H9 (cell line): ENCODE results near the gene U2AF1L4. TPM values are rescaled to one million over a fixed set of nuclear protein-coding genes. Genes with fewer than 3 reads are reported as not detected.

Experiments
- DNase-seq: peaks from one replicate; pipeline ENCODE4 v3.0.0-alpha.2; 2017
- H2AFZ ChIP-seq: one replicate; pipeline ENCODE4 v1.6.1; 2013; ENCODE audit warnings: mild to moderate bottlenecking, low read length, control low read depth, moderate library complexity
- H2AK5ac ChIP-seq: 2 replicates; pipeline ENCODE4 v1.6.1; 2013; ENCODE audit warnings: low read length, control low read depth, mixed read lengths; ENCODE audit not compliant: insufficient read length
- H2BK120ac ChIP-seq: one replicate; pipeline ENCODE4 v1.6.1; 2013; ENCODE audit warnings: low read depth, mild to moderate bottlenecking, low read length, control low read depth, inconsistent platforms; ENCODE audit not compliant: poor library complexity, severe bottlenecking
- H2BK12ac ChIP-seq: 2 replicates; pipeline ENCODE4 v1.6.1; 2013; ENCODE audit warnings: low read length, control low read depth, mixed read lengths, low read depth; ENCODE audit not compliant: insufficient read length
- H2BK15ac ChIP-seq: 2 replicates; pipeline ENCODE4 v1.6.1; 2013; ENCODE audit warnings: low read depth, low read length, control low read depth
- H2BK20ac ChIP-seq: one replicate; pipeline ENCODE4 v1.6.1; 2013; ENCODE audit warnings: low read depth, mild to moderate bottlenecking, low read length, control low read depth, inconsistent platforms; ENCODE audit not compliant: poor library complexity, severe bottlenecking
- H2BK5ac ChIP-seq: 2 replicates; pipeline ENCODE4 v1.6.1; 2013; ENCODE audit warnings: low read length, control low read depth, mixed read lengths; ENCODE audit not compliant: insufficient read length
- H3K14ac ChIP-seq: 2 replicates; pipeline ENCODE4 v1.6.1; 2013; ENCODE audit warnings: low read length, control low read depth; ENCODE audit not compliant: insufficient read depth
- H3K18ac ChIP-seq: 2 replicates; pipeline ENCODE4 v1.6.1; 2013; ENCODE audit warnings: low read depth, mild to moderate bottlenecking, mixed read lengths, low read length, control low read depth; ENCODE audit not compliant: insufficient read length
- H3K23ac ChIP-seq: 2 replicates; pipeline ENCODE4 v1.6.1; 2013; ENCODE audit warnings: low read length, control low read depth, mixed read lengths, low read depth; ENCODE audit not compliant: insufficient read length
- H3K23me2 ChIP-seq: 2 replicates; pipeline ENCODE4 v1.6.1; 2013; ENCODE audit warnings: low read depth, mild to moderate bottlenecking, mixed read lengths, low read length, control low read depth; ENCODE audit not compliant: insufficient read length, poor library complexity, severe bottlenecking
- H3K27ac ChIP-seq: 2 replicates; pipeline ENCODE4 v1.5.1; 2013; ENCODE audit warnings: low read length, control low read depth, mixed read lengths, low read depth; ENCODE audit not compliant: insufficient read length
- H3K27me3 ChIP-seq: 2 replicates; pipeline ENCODE4 v1.6.1; 2013; ENCODE audit warnings: low read length, control low read depth, inconsistent platforms; ENCODE audit not compliant: insufficient read depth
- H3K4ac ChIP-seq: 2 replicates; pipeline ENCODE4 v1.6.1; 2013; ENCODE audit warnings: low read depth, mild to moderate bottlenecking, control low read depth, inconsistent platforms, low read length, moderate library complexity
- H3K4me1 ChIP-seq: 2 replicates; pipeline ENCODE4 v1.6.1; 2013; ENCODE audit warnings: low read length, control low read depth, inconsistent platforms; ENCODE audit not compliant: insufficient read depth
- H3K4me2 ChIP-seq: 2 replicates; pipeline ENCODE4 v1.6.1; 2013; ENCODE audit warnings: low read length, control low read depth, mixed read lengths; ENCODE audit not compliant: insufficient read length, insufficient read depth
- H3K56ac ChIP-seq: 2 replicates; pipeline ENCODE4 v1.6.1; 2013; ENCODE audit warnings: low read depth, mild to moderate bottlenecking, mixed read lengths, low read length, control low read depth; ENCODE audit not compliant: insufficient read length
- H3K79me1 ChIP-seq: 2 replicates; pipeline ENCODE4 v1.6.1; 2013; ENCODE audit warnings: low read depth, mild to moderate bottlenecking, moderate library complexity, low read length, control low read depth, inconsistent platforms; ENCODE audit not compliant: insufficient read depth, poor library complexity, severe bottlenecking
- H3K79me2 ChIP-seq: 2 replicates; pipeline ENCODE4 v1.6.1; 2013; ENCODE audit warnings: low read length, control low read depth, inconsistent platforms; ENCODE audit not compliant: insufficient read depth
- H3K9ac ChIP-seq: 2 replicates; pipeline ENCODE4 v1.6.1; 2013; ENCODE audit warnings: low read length, control low read depth, mixed read lengths; ENCODE audit not compliant: insufficient read length; ENCODE audit errors: extremely low read depth
- H3K9me3 ChIP-seq: one replicate; pipeline ENCODE4 v1.6.1; 2013; ENCODE audit warnings: low read depth, low read length, inconsistent platforms; ENCODE audit not compliant: control insufficient read depth
- H3T11ph ChIP-seq: one replicate; pipeline ENCODE4 v1.6.1; 2013; ENCODE audit warnings: mild to moderate bottlenecking, low read length, control low read depth, inconsistent platforms
- H4K20me1 ChIP-seq: one replicate; pipeline ENCODE4 v1.6.1; 2013; ENCODE audit not compliant: control insufficient read depth, insufficient read length, insufficient read depth
- H4K5ac ChIP-seq: 2 replicates; pipeline ENCODE4 v1.6.1; 2013; ENCODE audit warnings: low read depth, mild to moderate bottlenecking, mixed read lengths, low read length, control low read depth; ENCODE audit not compliant: insufficient read length
- H4K8ac ChIP-seq: replicated peaks from 2 replicates; pipeline ENCODE4 v1.6.1; 2013; ENCODE audit warnings: low read length, control low read depth, mixed read lengths, low read depth; ENCODE audit not compliant: insufficient read length
- H4K91ac ChIP-seq: 2 replicates; pipeline ENCODE4 v1.6.1; 2013; ENCODE audit warnings: low read depth, mild to moderate bottlenecking, moderate library complexity, mixed read lengths, low read length, control low read depth; ENCODE audit not compliant: insufficient read length
- H3K27ac Mint-ChIP-seq, 3 experiments: 2 replicates in 2 of 3; 3 replicates in 1 of 3; pipeline ENCODE4 v1.8.0; 2020 to 2021; ENCODE audit warnings: mixed read lengths in 3 of 3, mild to moderate bottlenecking in 1 of 3, moderate library complexity in 1 of 3
- H3K27me3 Mint-ChIP-seq: 2 replicates; pipeline ENCODE4 v1.8.0; 2021; ENCODE audit warnings: low read depth, mild to moderate bottlenecking, moderate library complexity, mixed read lengths
- H3K36me3 Mint-ChIP-seq, 3 experiments: 2 replicates in 2 of 3; 3 replicates in 1 of 3; pipeline ENCODE4 v1.8.0; 2020 to 2021; ENCODE audit warnings: low read depth in 3 of 3, mixed read lengths in 3 of 3; ENCODE audit not compliant: insufficient read depth in 1 of 3
- H3K4me1 Mint-ChIP-seq, 2 experiments: 2 replicates each; pipeline ENCODE4 v1.8.0; 2020; ENCODE audit warnings: mixed read lengths in 2 of 2
- H3K4me3 Mint-ChIP-seq, 2 experiments: 2 replicates in 1 of 2; 3 replicates in 1 of 2; pipeline ENCODE4 v1.8.0; 2020 to 2021; ENCODE audit warnings: mild to moderate bottlenecking in 2 of 2, mixed read lengths in 2 of 2, moderate library complexity in 1 of 2
- H3K9me3 Mint-ChIP-seq, 2 experiments: 2 replicates in 1 of 2; 3 replicates in 1 of 2; pipeline ENCODE4 v1.8.0; 2020; ENCODE audit warnings: mild to moderate bottlenecking in 2 of 2, mixed read lengths in 2 of 2, moderate library complexity in 1 of 2
- CTCF ChIP-seq: fragments of 200-600 bp; sonication (generic); conservative IDR thresholded peaks from 3 replicates; pipeline ENCODE4 v1.8.0; 2021; ENCODE audit warnings: antibody characterized with exemption, mild to moderate bottlenecking
- WGBS: extraction: QIAGEN DNeasy Blood & Tissue Kit; methylation state at CpG from one replicate; pipeline ENCODE4 v1.1.7; 2013; ENCODE audit warnings: missing lambda C conversion rate, low lambda C conversion rate, mixed read lengths; ENCODE audit not compliant: insufficient read length; ENCODE audit errors: extremely low coverage; 5-methylcytosine and 5-hydroxymethylcytosine counted together
- total RNA-seq: library from RNA; stranded (reverse); gene quantifications from 2 replicates; pipeline ENCODE4 v1.2.1, GENCODE V29; 2021

U2AF1L4 gene
- total RNA-seq, 1 experiment from 2014 or later = 16.8 TPM

DNA sequence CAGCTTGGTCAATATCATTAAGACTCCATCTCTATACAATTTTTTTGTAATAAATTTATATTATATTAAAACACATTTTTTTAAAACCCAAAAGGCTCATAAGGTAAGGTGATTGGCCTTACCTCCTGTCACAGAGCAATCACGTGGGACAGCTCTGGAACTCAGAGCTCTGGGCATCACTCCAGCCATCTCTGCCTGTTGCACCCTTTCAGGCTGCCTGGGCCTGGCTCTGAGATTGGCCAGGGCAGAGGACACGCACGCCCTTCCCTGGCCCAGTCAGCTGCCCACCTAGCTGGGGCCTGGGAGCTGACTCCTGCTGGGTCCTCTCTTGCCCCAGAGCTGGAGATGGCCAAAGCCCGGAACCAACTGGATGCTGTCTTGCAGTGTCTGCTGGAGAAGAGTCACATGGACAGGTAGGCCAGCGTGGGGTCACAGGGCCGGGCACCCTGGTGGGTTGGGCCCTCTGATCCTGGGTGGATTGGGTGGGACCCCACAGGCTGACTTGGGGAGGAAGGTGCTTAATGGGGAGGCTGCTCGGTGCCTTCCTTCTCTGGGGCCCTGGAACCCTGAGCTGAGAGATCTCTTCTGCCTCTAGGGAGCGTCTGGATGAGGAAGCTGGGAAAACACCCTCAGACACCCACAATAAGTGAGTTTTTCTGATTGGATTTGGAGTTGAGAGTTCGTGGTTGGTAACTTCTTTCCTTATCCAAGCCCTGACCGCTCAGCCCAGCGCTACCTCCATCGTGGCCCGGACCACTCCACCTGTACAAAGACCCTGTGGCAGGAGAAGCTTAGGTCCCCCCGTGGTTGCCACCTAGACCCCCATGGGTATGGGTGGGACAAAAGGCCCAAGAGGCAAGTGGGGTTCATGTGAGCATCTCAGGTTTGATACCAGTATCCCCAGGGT is 6.9 kb upstream of the U2AF1L4 start:
- no peak for TF ChIP-seq CTCF
- no peak overlapping the region for H3K23ac ChIP-seq
- no peak overlapping the region for H2AK5ac ChIP-seq
- H3K4me1 ChIP-seq = no peaks in the 10 kb centered on the region
- no peak overlapping the region for H4K8ac ChIP-seq
- H2BK20ac ChIP-seq = no peak overlapping the region
- H3K14ac ChIP-seq = no peak overlapping the region
- H2BK5ac ChIP-seq = no peak overlapping the region
- no peak overlapping the region for H3K4me2 ChIP-seq
- Mint-ChIP-seq H3K27ac (no peak overlapping the region), H3K4me3 (no peak overlapping the region), H3K4me1 (peaks cover 15 to 23% of the 10 kb centered on the region in 2 experiments), H3K36me3 (peaks cover 0 to 7% (median 6%) of the 10 kb centered on the region in 3 experiments; a peak in 3 of 7 replicates), H3K27me3 (peaks cover 7% of the 10 kb centered on the region), H3K9me3 (no peaks in the 10 kb centered on the region)
- H3K27ac ChIP-seq = no peak overlapping the region
- no peak overlapping the region for H2AFZ ChIP-seq
- no peak overlapping the region for H4K5ac ChIP-seq
- no peak overlapping the region for H3T11ph ChIP-seq
- no peaks in the 10 kb centered on the region for H3K79me1 ChIP-seq
- H3K23me2 ChIP-seq = peaks cover 13% of the 10 kb centered on the region
- no peak for DNase-seq
- no peak overlapping the region for H4K91ac ChIP-seq
- H3K9ac ChIP-seq = no peak overlapping the region
- WGBS = no CpG with 5 or more reads among the region's 14 CpGs
- H2BK12ac ChIP-seq = no peak overlapping the region
- no peak overlapping the region for H3K56ac ChIP-seq
- no peaks in the 10 kb centered on the region for H3K27me3 ChIP-seq
- no peaks in the 10 kb centered on the region for H3K9me3 ChIP-seq
- H3K18ac ChIP-seq = no peak overlapping the region
- no peak overlapping the region for H2BK15ac ChIP-seq
- no peaks in the 10 kb centered on the region for H4K20me1 ChIP-seq
- H3K79me2 ChIP-seq = no peaks in the 10 kb centered on the region
- no peak overlapping the region for H3K4ac ChIP-seq
- H2BK120ac ChIP-seq = no peak overlapping the region
